ENCODE measurements around the gene EFHD1.

DNA sequence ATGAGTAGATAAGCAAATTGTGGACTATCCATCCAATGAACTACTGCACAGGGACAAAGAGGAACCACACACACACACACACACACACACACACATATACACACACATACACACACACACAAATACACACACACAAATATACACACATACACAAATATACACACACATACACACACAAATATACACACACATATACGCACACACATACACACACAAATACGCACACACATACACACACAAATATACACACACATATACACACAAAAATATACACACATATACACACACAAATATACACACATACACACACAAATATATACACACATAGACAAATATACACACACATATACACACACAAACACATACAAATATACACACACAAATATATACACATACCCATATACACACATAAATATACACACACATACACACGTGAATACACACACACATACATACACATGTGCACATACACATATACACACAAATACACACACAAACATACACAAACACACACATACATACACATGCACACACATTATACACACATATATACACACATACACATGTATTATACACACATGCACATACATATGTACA, 19.8 kb upstream of the EFHD1 start:
- TF ChIP-seq CTCF (IDR thresholded peaks at IDR 0.05; ENCODE audit: low read depth, low read length) = no peak
- no peak for TF ChIP-seq POLR2A (IDR thresholded peaks at IDR 0.05; ENCODE audit: extremely low read depth, insufficient read length)
